Colonic mucosa (tissue), 4 donors: ENCODE results near the gene TEX36. TPM values are rescaled to one million over a fixed set of nuclear protein-coding genes. Genes with fewer than 3 reads are reported as not detected.

Experiments used
- DNase-seq: peaks from one replicate; pipeline ENCODE4 v3.0.0-alpha.2; 2020
- H3K27ac ChIP-seq: fragments of 200-600 bp; one replicate; pipeline ENCODE4 v1.8.0; 2021
- H3K27me3 ChIP-seq: fragments of 200-600 bp; one replicate; pipeline ENCODE4 v1.8.0; 2021
- H3K36me3 ChIP-seq: fragments of 200-600 bp; one replicate; pipeline ENCODE4 v1.8.0; 2021
- H3K4me1 ChIP-seq: fragments of 200-600 bp; one replicate; pipeline ENCODE4 v1.8.0; 2021; ENCODE audit warnings: mild to moderate bottlenecking
- H3K4me3 ChIP-seq: fragments of 200-600 bp; one replicate; pipeline ENCODE4 v1.8.0; 2021
- H3K9ac ChIP-seq, 2 donors: one replicate each; pipeline ENCODE4 v1.7.0; 2013; ENCODE audit warnings: control low read depth in 2 of 2, low read depth in 2 of 2, low read length in 2 of 2
- H3K9me3 ChIP-seq: fragments of 200-600 bp; one replicate; pipeline ENCODE4 v1.8.0; 2021
- intact Hi-C: fragments of 100-400 bp; cut with DNase I; formaldehyde crosslinking; loops from one replicate; pipeline ENCODE4 v1.14.1; 2022
- total RNA-seq, 2 donors: library from RNA; stranded (reverse); fragmentation: NEBNext Ultra II Directional in 1 of 2; extraction: Animal tissue kit (Norgen Biotek cat#: 25700) in 1 of 2; gene quantifications; one replicate each; pipeline ENCODE4 v1.2.1, GENCODE V29; 2021
- TF ChIP-seq, protein P1 (sequence below): fragments of 200-600 bp; IDR thresholded peaks from one replicate; pipeline ENCODE4 v1.8.0; 2022; ENCODE audit warnings: antibody characterized with exemption, mild to moderate bottlenecking
- donor health status: healthy.
- donor health status: DM: no; HTN: no; CAD: no.
- donor health status: DM: no; HTN: no; CAD: no.

Gene TEX36
- total RNA-seq, 2 donors from 2014 or later, result not detected

DNA sequence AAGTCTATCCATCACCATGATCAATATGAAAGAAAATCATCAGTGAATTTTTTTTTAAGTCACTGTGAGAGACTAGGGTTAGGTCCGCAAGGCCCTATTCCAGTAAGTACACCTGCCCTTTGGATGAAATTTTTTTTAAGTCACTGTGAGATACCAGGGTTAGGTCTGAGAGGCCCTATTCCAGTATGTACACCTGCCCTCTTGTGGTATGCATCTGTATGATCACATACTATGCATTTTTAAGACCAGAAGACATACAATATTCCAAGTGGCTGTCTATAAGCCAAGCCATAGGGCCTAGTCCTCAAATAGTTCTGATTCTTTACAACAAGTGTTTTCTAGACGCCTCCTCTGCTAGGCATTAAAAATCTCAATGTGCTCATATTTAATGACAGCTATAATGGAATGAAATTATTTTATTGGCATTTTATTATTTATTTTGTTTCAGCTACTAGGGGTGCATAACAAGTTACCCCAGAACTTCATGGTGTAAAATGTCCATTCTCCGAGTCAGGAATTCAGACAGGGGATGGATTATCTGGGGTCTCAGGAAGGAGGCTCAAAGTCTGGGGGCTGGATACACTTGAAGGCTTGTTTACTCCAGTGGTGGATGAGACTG is 53.1 kb downstream of the TEX36 start:
- Histone ChIP-seq H3K27me3 (no peaks in the 10 kb centered on the region), H3K9me3 (no peaks in the 10 kb centered on the region), H3K36me3 (no peaks in the 10 kb centered on the region), H3K4me3 (no peak overlapping the region), H3K4me1 (no peaks in the 10 kb centered on the region), H3K9ac (no peak overlapping the region), H3K27ac (no peak overlapping the region)
- intact Hi-C loops, result no loop called here
- TF ChIP-seq, protein P1, sequence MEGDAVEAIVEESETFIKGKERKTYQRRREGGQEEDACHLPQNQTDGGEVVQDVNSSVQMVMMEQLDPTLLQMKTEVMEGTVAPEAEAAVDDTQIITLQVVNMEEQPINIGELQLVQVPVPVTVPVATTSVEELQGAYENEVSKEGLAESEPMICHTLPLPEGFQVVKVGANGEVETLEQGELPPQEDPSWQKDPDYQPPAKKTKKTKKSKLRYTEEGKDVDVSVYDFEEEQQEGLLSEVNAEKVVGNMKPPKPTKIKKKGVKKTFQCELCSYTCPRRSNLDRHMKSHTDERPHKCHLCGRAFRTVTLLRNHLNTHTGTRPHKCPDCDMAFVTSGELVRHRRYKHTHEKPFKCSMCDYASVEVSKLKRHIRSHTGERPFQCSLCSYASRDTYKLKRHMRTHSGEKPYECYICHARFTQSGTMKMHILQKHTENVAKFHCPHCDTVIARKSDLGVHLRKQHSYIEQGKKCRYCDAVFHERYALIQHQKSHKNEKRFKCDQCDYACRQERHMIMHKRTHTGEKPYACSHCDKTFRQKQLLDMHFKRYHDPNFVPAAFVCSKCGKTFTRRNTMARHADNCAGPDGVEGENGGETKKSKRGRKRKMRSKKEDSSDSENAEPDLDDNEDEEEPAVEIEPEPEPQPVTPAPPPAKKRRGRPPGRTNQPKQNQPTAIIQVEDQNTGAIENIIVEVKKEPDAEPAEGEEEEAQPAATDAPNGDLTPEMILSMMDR, result peak; percentile 23
- no peak for DNase-seq

DNA sequence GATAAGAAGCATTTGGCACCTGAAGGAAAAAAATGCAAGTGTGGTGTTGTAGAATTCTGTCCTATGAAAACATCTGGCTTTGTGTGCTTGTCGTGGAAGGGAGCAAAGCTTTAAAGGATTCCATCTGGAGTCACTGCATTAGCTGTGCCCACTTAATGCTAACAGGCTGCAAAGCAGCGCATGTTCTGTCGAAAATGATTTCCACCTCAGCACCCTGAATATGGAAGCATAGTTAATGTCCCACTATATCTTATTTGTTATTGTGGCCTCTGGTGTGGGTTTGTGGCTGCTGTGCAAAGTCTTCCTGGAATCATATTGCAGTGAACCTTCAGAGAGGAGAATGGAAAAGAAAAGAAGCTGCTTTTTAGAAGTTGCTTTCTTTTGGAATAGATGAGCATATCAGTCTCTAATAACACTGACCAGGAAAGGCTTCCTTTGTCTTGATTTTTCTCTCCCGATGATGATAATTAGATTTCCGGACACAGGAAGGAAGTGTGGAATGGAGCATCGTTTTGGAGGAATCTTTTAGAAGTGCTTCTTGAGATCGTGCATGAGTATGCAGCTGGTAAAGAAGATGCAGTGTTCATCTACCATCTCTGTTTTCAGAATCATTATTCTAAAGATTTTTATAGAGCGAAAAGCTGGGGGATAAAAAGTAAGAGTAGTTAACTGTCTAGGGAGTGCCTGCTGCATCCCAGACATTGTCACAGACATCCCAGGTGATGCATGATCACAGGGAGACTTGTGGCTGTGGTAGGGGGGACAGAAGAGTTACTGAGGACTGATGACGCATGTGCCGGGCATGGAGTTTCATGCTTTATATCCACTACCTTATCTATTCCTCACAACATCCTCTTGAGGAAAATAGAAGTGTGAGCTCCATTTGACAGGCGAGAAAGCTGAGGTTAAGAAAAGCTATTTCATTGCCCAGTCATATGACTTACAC is 54.6 kb downstream of the TEX36 start:
- Histone ChIP-seq H3K4me1 (no peaks in the 10 kb centered on the region), H3K9me3 (no peaks in the 10 kb centered on the region), H3K36me3 (no peaks in the 10 kb centered on the region), H3K4me3 (no peak overlapping the region), H3K27ac (no peak overlapping the region), H3K27me3 (no peaks in the 10 kb centered on the region), H3K9ac (no peak overlapping the region)
- no peak for DNase-seq
- TF ChIP-seq, protein P1, result no peak
- intact Hi-C loops, result no loop called here

DNA sequence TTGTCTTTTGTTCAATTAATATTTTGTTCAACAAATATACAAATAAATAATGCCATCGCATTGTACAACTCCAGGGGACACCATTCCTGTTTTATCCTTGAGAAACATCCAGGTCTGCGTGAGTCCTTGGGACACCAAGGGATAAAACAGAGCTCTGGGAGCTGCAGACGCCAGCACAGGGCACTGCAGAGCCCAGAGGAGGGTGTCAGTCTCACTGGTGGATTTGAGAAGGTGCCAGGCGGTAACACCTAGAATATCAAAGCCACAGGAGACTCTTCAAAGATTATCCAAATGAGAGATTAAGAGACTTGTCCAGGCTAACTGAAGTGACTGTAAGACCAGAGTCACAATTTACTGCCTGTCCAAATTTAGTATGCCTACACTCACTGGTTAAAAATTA is 55.3 kb downstream of the TEX36 start:
- intact Hi-C loops, result no loop called here
- H3K27me3 ChIP-seq, result no peaks in the 10 kb centered on the region
- no peak overlapping the region for H3K9ac ChIP-seq
- TF ChIP-seq, protein P1, result no peak
- no peaks in the 10 kb centered on the region for H3K4me1 ChIP-seq
- H3K27ac ChIP-seq, result no peak overlapping the region
- no peaks in the 10 kb centered on the region for H3K36me3 ChIP-seq
- no peak overlapping the region for H3K4me3 ChIP-seq
- DNase-seq, result no peak
- no peaks in the 10 kb centered on the region for H3K9me3 ChIP-seq

DNA sequence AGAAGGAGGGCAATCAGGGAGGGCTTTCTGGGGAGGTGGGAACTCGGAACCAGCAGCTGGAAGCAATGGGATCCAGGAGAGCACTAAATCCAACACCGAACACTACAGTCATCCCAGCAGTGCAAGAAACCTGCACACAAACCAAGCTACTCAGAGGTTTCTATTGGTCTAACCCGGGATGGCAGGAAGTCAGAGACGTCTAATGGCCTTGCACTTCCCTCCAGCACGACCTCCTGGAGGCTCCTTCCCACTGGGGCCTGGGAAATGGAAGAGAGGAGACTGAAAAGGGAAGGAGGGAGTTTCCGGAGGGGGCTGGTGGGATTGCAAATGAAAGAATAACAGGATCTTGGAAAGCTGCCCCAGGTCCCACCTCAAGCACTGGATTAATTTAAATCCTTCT is 56.3 kb downstream of the TEX36 start:
- no peak overlapping the region for H3K27ac ChIP-seq
- no peak for DNase-seq
- intact Hi-C loops, result no loop called here
- H3K4me1 ChIP-seq, result no peaks in the 10 kb centered on the region
- H3K36me3 ChIP-seq, result no peaks in the 10 kb centered on the region
- no peaks in the 10 kb centered on the region for H3K27me3 ChIP-seq
- H3K9ac ChIP-seq, result no peak overlapping the region
- TF ChIP-seq, protein P1, result no peak
- H3K9me3 ChIP-seq, result no peaks in the 10 kb centered on the region
- no peak overlapping the region for H3K4me3 ChIP-seq

DNA sequence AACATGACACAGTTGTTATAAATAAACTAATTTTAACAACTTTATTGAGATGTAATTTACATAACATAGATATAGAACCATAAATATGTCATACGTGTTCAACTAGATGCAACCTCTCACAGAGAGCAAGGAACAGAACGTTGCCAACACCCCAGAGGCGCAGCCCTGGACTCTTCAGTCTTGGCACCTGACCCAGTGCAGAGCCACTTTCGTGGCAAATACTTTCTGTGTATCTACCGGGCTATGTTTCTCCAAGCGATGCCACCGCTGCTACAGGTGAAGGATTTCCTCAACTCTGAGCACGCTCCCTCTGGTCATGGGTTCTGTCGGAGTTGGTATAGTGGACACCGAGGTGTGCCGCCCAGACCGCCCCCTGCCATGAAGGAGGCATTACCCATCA is 57.4 kb downstream of the TEX36 start:
- no peaks in the 10 kb centered on the region for H3K9me3 ChIP-seq
- no peaks in the 10 kb centered on the region for H3K36me3 ChIP-seq
- H3K27ac ChIP-seq, result no peak overlapping the region
- TF ChIP-seq, protein P1, result no peak
- no peak overlapping the region for H3K9ac ChIP-seq
- intact Hi-C loops, result no loop called here
- H3K4me1 ChIP-seq, result no peaks in the 10 kb centered on the region
- DNase-seq, result no peak
- H3K4me3 ChIP-seq, result no peak overlapping the region
- H3K27me3 ChIP-seq, result no peaks in the 10 kb centered on the region
